Activated T-cell treated with anti-CD3 and anti-CD28 coated beads, Interleukin-2, amount 50 U/mL, for 72 hours (primary cell): Measurements from ENCODE around the gene PI4KA. TPM values are rescaled to one million over a fixed set of nuclear protein-coding genes. Genes with fewer than 3 reads are reported as not detected.
A peak's percentile ranks its signal among the peaks of the same experiment; 100 is the strongest.
"Not testable (repeated sequence)": the region's sequence is repeated elsewhere in the genome, so short reads cannot be mapped to it uniquely, and the experiment has no call there.

Experiments
- ATAC-seq, 2 donors: fragments of 150-1000 bp; cut with Tn5 transposase; replicated peaks in 1 of 2; 2 replicates each; pipeline ENCODE4 v1.10.0; 2021; ENCODE audit warnings: moderate library complexity in 2 of 2, mild to moderate bottlenecking in 1 of 2
- DNase-seq, 2 donors: peaks; one replicate each; pipeline ENCODE4 v3.0.0; 2021 to 2022; ENCODE audit warnings: mixed read lengths in 1 of 2
- H3K27ac Mint-ChIP-seq: one replicate; pipeline ENCODE4 v1.8.0; 2022; ENCODE audit warnings: mild to moderate bottlenecking, moderate library complexity, mixed read lengths
- H3K27me3 Mint-ChIP-seq: one replicate; pipeline ENCODE4 v1.8.0; 2022; ENCODE audit warnings: low read depth, mixed read lengths
- H3K36me3 Mint-ChIP-seq, 2 donors: one replicate each; pipeline ENCODE4 v1.8.0; 2022; ENCODE audit warnings: mixed read lengths in 2 of 2, mild to moderate bottlenecking in 1 of 2; ENCODE audit not compliant: insufficient read depth in 2 of 2
- H3K4me1 Mint-ChIP-seq: one replicate; pipeline ENCODE4 v1.8.0; 2022; ENCODE audit warnings: low read depth, mixed read lengths
- H3K4me3 Mint-ChIP-seq, 2 donors: one replicate each; pipeline ENCODE4 v1.8.0; 2022; ENCODE audit warnings: mild to moderate bottlenecking in 2 of 2, mixed read lengths in 2 of 2, moderate library complexity in 2 of 2
- H3K9me3 Mint-ChIP-seq, 2 donors: one replicate each; pipeline ENCODE4 v1.8.0; 2022; ENCODE audit warnings: mixed read lengths in 2 of 2
- total RNA-seq, 2 donors: library from RNA; stranded (reverse); gene quantifications; one replicate each; pipeline ENCODE4 v1.2.3, GENCODE V29; 2022

Gene PI4KA
- total RNA-seq, 2 donors from 2014 or later = 60.4 to 63.1 TPM

GRCh38 chr22:20742764-20743163 lies 115.8 kb downstream of the PI4KA start:
- Mint-ChIP-seq H3K27ac (no peak overlapping the region), H3K4me3 (no peak overlapping the region), H3K36me3 (peaks cover 6 to 15% of the 10 kb centered on the region in 2 donors), H3K4me1 (no peaks in the 10 kb centered on the region), H3K9me3 (no peaks in the 10 kb centered on the region), H3K27me3 (no peaks in the 10 kb centered on the region)
- ATAC-seq = no peak
- no peak for DNase-seq

GRCh38 chr22:20741634-20742581 lies 116.7 kb downstream of the PI4KA start:
- Mint-ChIP-seq H3K27ac (no peak overlapping the region), H3K27me3 (no peaks in the 10 kb centered on the region), H3K4me3 (no peak overlapping the region), H3K9me3 (no peaks in the 10 kb centered on the region), H3K4me1 (no peaks in the 10 kb centered on the region), H3K36me3 (peaks cover 6 to 12% of the 10 kb centered on the region in 2 donors)
- DNase-seq = peak; percentile 32 to 43
- no peak for ATAC-seq

- no peak for DNase-seq
- Mint-ChIP-seq H3K9me3 (no peaks in the 10 kb centered on the region), H3K27me3 (no peaks in the 10 kb centered on the region), H3K36me3 (peaks cover 6 to 9% of the 10 kb centered on the region in 2 donors), H3K4me1 (no peaks in the 10 kb centered on the region), H3K4me3 (no peak overlapping the region), H3K27ac (no peak overlapping the region)
- no peak for ATAC-seq
These were observed 117.5 kb downstream of the PI4KA start for GRCh38 chr22:20741008-20741633.

- no peak overlapping the region for H3K4me3 Mint-ChIP-seq
- H3K36me3 Mint-ChIP-seq = peaks cover 6 to 9% of the 10 kb centered on the region in 2 donors
- H3K9me3 Mint-ChIP-seq = no peaks in the 10 kb centered on the region
- DNase-seq = no peak
- no peak for ATAC-seq
- H3K4me1 Mint-ChIP-seq = no peaks in the 10 kb centered on the region
- H3K27me3 Mint-ChIP-seq = no peaks in the 10 kb centered on the region
- peak overlapping the region; percentile 80 for H3K27ac Mint-ChIP-seq
These were observed 118.2 kb downstream of the PI4KA start for GRCh38 chr22:20740222-20740951.

GRCh38 chr22:20738394-20739089 lies 120.1 kb downstream of the PI4KA start:
- no peak overlapping the region for H3K4me3 Mint-ChIP-seq
- peaks cover 6 to 9% of the 10 kb centered on the region in 2 donors for H3K36me3 Mint-ChIP-seq
- ATAC-seq (no peak), DNase-seq (no peak)
- no peaks in the 10 kb centered on the region for H3K9me3 Mint-ChIP-seq
- H3K27ac Mint-ChIP-seq = no peak overlapping the region
- no peaks in the 10 kb centered on the region for H3K27me3 Mint-ChIP-seq
- no peaks in the 10 kb centered on the region for H3K4me1 Mint-ChIP-seq

GRCh38 chr22:20736891-20737290 lies 121.7 kb downstream of the PI4KA start:
- not testable (repeated sequence) for H3K36me3 Mint-ChIP-seq, DNase-seq

GRCh38 chr22:20735356-20736162 lies 123.1 kb downstream of the PI4KA start:
- H3K9me3 Mint-ChIP-seq, ATAC-seq, H3K4me3 Mint-ChIP-seq, H3K36me3 Mint-ChIP-seq, DNase-seq, H3K27me3 Mint-ChIP-seq, H3K4me1 Mint-ChIP-seq: not testable (repeated sequence)
- H3K27ac Mint-ChIP-seq = peak overlapping the region; percentile 25

More at GRCh38 chr22:20736891-20737290, 121.7 kb downstream of the PI4KA start:
- H3K4me1 Mint-ChIP-seq, H3K27me3 Mint-ChIP-seq, H3K27ac Mint-ChIP-seq, H3K4me3 Mint-ChIP-seq, ATAC-seq, H3K9me3 Mint-ChIP-seq: not testable (repeated sequence)

GRCh38 chr22:20732431-20732830 lies 126.2 kb downstream of the PI4KA start:
- H3K9me3 Mint-ChIP-seq, H3K27me3 Mint-ChIP-seq, H3K4me3 Mint-ChIP-seq, ATAC-seq, H3K36me3 Mint-ChIP-seq, H3K27ac Mint-ChIP-seq, H3K4me1 Mint-ChIP-seq, DNase-seq: not testable (repeated sequence)

- no peak overlapping the region for H3K4me3 Mint-ChIP-seq
- H3K4me1 Mint-ChIP-seq = no peaks in the 10 kb centered on the region
- no peaks in the 10 kb centered on the region for H3K9me3 Mint-ChIP-seq
- H3K27me3 Mint-ChIP-seq = no peaks in the 10 kb centered on the region
- no peak overlapping the region for H3K27ac Mint-ChIP-seq
- peaks cover 0 to 4% of the 10 kb centered on the region in 2 donors for H3K36me3 Mint-ChIP-seq
- no peak for ATAC-seq
- DNase-seq = no peak
These were observed 129.4 kb downstream of the PI4KA start for GRCh38 chr22:20729194-20729593.

GRCh38 chr22:20728523-20729190 lies 130.0 kb downstream of the PI4KA start:
- no peak for DNase-seq
- Mint-ChIP-seq H3K4me1 (no peaks in the 10 kb centered on the region), H3K36me3 (peaks cover 0 to 4% of the 10 kb centered on the region in 2 donors), H3K4me3 (no peak overlapping the region), H3K27ac (no peak overlapping the region), H3K9me3 (no peaks in the 10 kb centered on the region), H3K27me3 (no peaks in the 10 kb centered on the region)
- no peak for ATAC-seq

- no peak for DNase-seq
- Mint-ChIP-seq H3K27ac (no peak overlapping the region), H3K9me3 (no peaks in the 10 kb centered on the region), H3K27me3 (no peaks in the 10 kb centered on the region), H3K4me3 (no peak overlapping the region), H3K36me3 (peaks cover 0 to 4% of the 10 kb centered on the region in 2 donors), H3K4me1 (no peaks in the 10 kb centered on the region)
- ATAC-seq = no peak
These were observed 131.2 kb downstream of the PI4KA start for GRCh38 chr22:20727118-20728015.
